K562 (cell line): ENCODE data around the gene PRR29. TPM values are rescaled to one million over a fixed set of nuclear protein-coding genes. Genes with fewer than 3 reads are reported as not detected.

Experiments
- ATAC-seq: fragments of 200-7000 bp; cut with Tn5 transposase; 3 replicates; pipeline ENCODE4 v1.9.1; 2020; ENCODE audit warnings: moderate library complexity
- BruUV-seq: library from RNA; stranded (reverse); fragments of 400-500 nt; replicated peaks from 2 replicates; lab custom pipeline; 2021; lab: Mats Ljungman, UMichigan
- CTCF ChIA-PET: fragments of 300-600 bp; formaldehyde crosslinking; extraction: SDS; loops from one replicate; lab custom pipeline; 2021; ENCODE audit warnings: low intra/inter-chr PET ratio; lab: Yijun Ruan, JAX
- POLR2A ChIA-PET: fragments of 300-600, 350-650 bp; sonication (Branson Sonifier 250); formaldehyde crosslinking; extraction: SDS; loops from one replicate; lab custom pipeline; 2021; ENCODE audit warnings: antibody characterized with exemption, inconsistent platforms; lab: Yijun Ruan, JAX
- DNase-seq, 4 experiments: peaks; one replicate each; pipeline versions ENCODE4 v3.0.0 to v3.0.0-alpha.2; 2011 to 2018; ENCODE audit warnings: low spot score in 3 of 4, mixed read lengths in 3 of 4; ENCODE audit errors: extremely low read depth in 1 of 4
- FAIRE-seq: peaks from 2 replicates; lab custom pipeline; 2011; peaks lifted over from hg19 to GRCh38; lab: Jason Lieb, UNC
- H2AFZ ChIP-seq: 2 replicates; pipeline ENCODE4 v1.6.0; 2011; ENCODE audit warnings: low read depth, low read length, control low read depth, inconsistent platforms
- H3K27ac ChIP-seq: fragments of 200-600 bp; 3 replicates; pipeline ENCODE4 v1.8.0; 2011; ENCODE audit warnings: low read depth, mild to moderate bottlenecking, control low read depth, inconsistent platforms, low read length, moderate library complexity, mixed read lengths; ENCODE audit errors: extremely low read depth
- H3K27me3 ChIP-seq, 2 experiments: fragments of 300-600 bp in 1 of 2; 2 replicates in 1 of 2; 3 replicates in 1 of 2; pipeline versions ENCODE4 v1.6.0 to v1.8.0; 2011; ENCODE audit warnings: inconsistent platforms in 2 of 2, low read length in 2 of 2, mild to moderate bottlenecking in 1 of 2, mixed read lengths in 1 of 2, moderate library complexity in 1 of 2; ENCODE audit not compliant: control insufficient read depth in 2 of 2, insufficient read depth in 2 of 2
- H3K36me3 ChIP-seq: fragments of 300-600 bp; 3 replicates; pipeline ENCODE4 v1.8.0; 2011; ENCODE audit warnings: mild to moderate bottlenecking, low read length, inconsistent platforms; ENCODE audit not compliant: control insufficient read depth, insufficient read depth
- H3K4me1 ChIP-seq, 2 experiments: fragments of 200-600 bp in 1 of 2; replicated peaks in 1 of 2; 2 replicates in 1 of 2; 3 replicates in 1 of 2; pipeline versions ENCODE4 v1.5.1 to v1.8.0; 2011; ENCODE audit warnings: inconsistent platforms in 2 of 2, low read length in 2 of 2, mild to moderate bottlenecking in 1 of 2, mixed read lengths in 1 of 2, moderate library complexity in 1 of 2; ENCODE audit not compliant: control insufficient read depth in 2 of 2, insufficient read depth in 2 of 2
- H3K4me2 ChIP-seq: 2 replicates; pipeline ENCODE4 v1.6.1; 2011; ENCODE audit warnings: low read length, control low read depth, inconsistent platforms, mixed read lengths; ENCODE audit not compliant: insufficient read depth
- H3K4me3 ChIP-seq: fragments of 200-600 bp; sonication (generic), shearing (Covaris generic); 2 replicates; pipeline ENCODE4 v1.5.1; 2016; ENCODE audit warnings: control low read depth, inconsistent platforms
- H3K79me2 ChIP-seq: fragments of 200-600 bp; 3 replicates; pipeline ENCODE4 v1.8.0; 2011; ENCODE audit warnings: low read length, inconsistent platforms; ENCODE audit not compliant: control insufficient read depth, insufficient read depth
- H3K9ac ChIP-seq, 2 experiments: 2 replicates each; pipeline versions ENCODE4 v1.6.0 to v1.6.1; 2011; ENCODE audit warnings: low read depth in 2 of 2, low read length in 2 of 2, control low read depth in 1 of 2, inconsistent platforms in 1 of 2, mild to moderate bottlenecking in 1 of 2, mixed read lengths in 1 of 2; ENCODE audit not compliant: insufficient read depth in 1 of 2
- H3K9me1 ChIP-seq: one replicate; pipeline ENCODE4 v1.6.0; 2011; ENCODE audit warnings: inconsistent platforms, mild to moderate bottlenecking, low read length, moderate library complexity; ENCODE audit not compliant: control insufficient read depth, insufficient read depth
- H3K9me3 ChIP-seq: replicated peaks from 2 replicates; pipeline ENCODE4 v1.5.1; 2011; ENCODE audit warnings: low read depth, low read length, inconsistent platforms; ENCODE audit not compliant: control insufficient read depth, insufficient read depth
- H4K20me1 ChIP-seq: replicated peaks from 2 replicates; pipeline ENCODE4 v1.6.1; 2011; ENCODE audit warnings: low read length, inconsistent platforms, mixed read lengths; ENCODE audit not compliant: control insufficient read depth, insufficient read depth
- MAZ ChIP-seq, 2 experiments: fragments of 450-650 bp in 1 of 2; sonication (generic) in 1 of 2; formaldehyde crosslinking; IDR thresholded peaks in 1 of 2; conservative IDR thresholded peaks in 1 of 2; 2 replicates each; pipeline versions ENCODE4 v1.4.0 to v1.5.0; 2020; ENCODE audit warnings: mild to moderate bottlenecking in 1 of 2, missing genetic modification reagents in 1 of 2
- MCM7 ChIP-seq, 2 experiments: fragments of 450-650 bp; IDR thresholded peaks; 2 replicates each; pipeline ENCODE4 v1.6.1; 2016 to 2018
- MLLT1 ChIP-seq, 2 experiments: fragments of 450-650 bp; IDR thresholded peaks; 2 replicates each; pipeline ENCODE4 v1.6.1; 2016
- ZBTB17 ChIP-seq: fragments of 450-650 bp; formaldehyde crosslinking; IDR thresholded peaks from 2 replicates; pipeline ENCODE4 v1.4.0; 2020; ENCODE audit warnings: mild to moderate bottlenecking
- ZNF23 ChIP-seq: fragments of 250-450 bp; sonication (Bioruptor Pico); IDR thresholded peaks from 2 replicates; pipeline ENCODE4 v1.4.0; 2020; ENCODE audit warnings: mild to moderate bottlenecking
- WGBS: fragments of 100-300 bp; shearing (Covaris generic); methylation state at CpG from one replicate; pipeline ENCODE4 v1.1.6; 2016; ENCODE audit warnings: low coverage, mixed read lengths; ENCODE audit not compliant: insufficient coverage; ENCODE audit errors: missing lambda C conversion rate; 5-methylcytosine and 5-hydroxymethylcytosine counted together
- in situ Hi-C: fragments of 300-500 bp; cut with MboI; formaldehyde crosslinking; loops from 4 replicates; pipeline ENCODE4 v1.15.0; 2018; ENCODE audit warnings: inconsistent platforms, mixed read lengths
- intact Hi-C: fragments of 100-400 bp; cut with micrococcal nuclease; formaldehyde crosslinking; loops from 2 replicates; pipeline ENCODE4 v1.14.2; 2022
- polyA plus RNA-seq, 8 experiments: library from polyadenylated mRNA; depleted of rRNA in 4 of 8; stranded (reverse) in 5 of 8; unstranded in 3 of 8; fragments of >200 nt; fragmentation: Nextera tagmentation in 2 of 8; fragmentation: Illumina TruSeq in 1 of 8; extraction: Ambion mirVana in 2 of 8; extraction: Trizol in 1 of 8; gene quantifications; 2 replicates each; pipeline versions ENCODE4 v1.2.1 to v1.2.3, GENCODE V29; 2011 to 2014; ENCODE audit warnings: inconsistent platforms in 1 of 8, missing spikeins in 1 of 8
- total RNA-seq, 7 experiments: library from RNA; depleted of rRNA in 6 of 7; stranded (reverse); fragments of >200 nt in 6 of 7; fragmentation: Illumina TruSeq in 2 of 7; extraction: Trizol in 2 of 7; gene quantifications; 2 replicates each; pipeline versions ENCODE4 v1.2.1 to v1.2.3, GENCODE V29; 2011 to 2021; ENCODE audit warnings: low replicate concordance in 1 of 7

PRR29 gene
- total and polyA plus RNA-seq, 9 of the 15 experiments (the other 6 are each of a cell fraction or from before 2014, with no cell fraction given), result 0.08 to 0.58 (median 0.15) TPM; not detected in 5

GRCh38 chr17:63973247-63973646, 24.9 kb upstream of the PRR29 start:
- Histone ChIP-seq H4K20me1 (no peaks in the 10 kb centered on the region), H3K79me2 (no peaks in the 10 kb centered on the region), H3K4me3 (no peak overlapping the region), H3K9me3 (no peaks in the 10 kb centered on the region), H3K9ac (no peak overlapping the region), H3K36me3 (no peaks in the 10 kb centered on the region), H2AFZ (no peak overlapping the region), H3K4me1 (peaks cover 6 to 19% of the 10 kb centered on the region in 2 experiments; a peak in 4 of 5 replicates), H3K9me1 (no peaks in the 10 kb centered on the region), H3K4me2 (no peak overlapping the region), H3K27ac (no peak overlapping the region), H3K27me3 (peaks cover 2 to 29% of the 10 kb centered on the region in 2 experiments; a peak in 3 of 5 replicates)
- POLR2A ChIA-PET, result interaction anchor here (1.2 kb wide), 1 partner anchor 10 kb away, joined by 5 read pairs; no protein-coding TSS in a partner anchor
- BruUV-seq, result no TSS peak
- intact Hi-C loops (no loop called here), in situ Hi-C loops (no loop called here)
- FAIRE-seq (no peak), DNase-seq (no peak), ATAC-seq (no peak)
- TF ChIP-seq ZNF23 (CRISPR knock-in tag) (peak; percentile 61; the same call in 1 of the 2 replicates), MCM7 (IDR thresholded peaks at IDR 0.05) (no peak), MLLT1 (IDR thresholded peaks at IDR 0.05) (peak in 1 of 2 experiments; percentile 53; a peak in 1 of 4 replicates), MAZ (CRISPR knock-in tag; conservative IDR thresholded peaks at IDR 0.05 in 1 of 2, IDR thresholded peaks at IDR 0.05 in 1 of 2) (no peak), ZBTB17 (peak; percentile 89)
- WGBS, result 44% methylated on average over 5 of the region's 6 CpGs
- CTCF ChIA-PET, result no interaction called here
